Fibroblast of lung (primary cell): ENCODE measurements around the gene C11orf68.

Source experiments
- CTCF ChIP-seq, 2 donors: IDR thresholded peaks in 1 of 2; conservative IDR thresholded peaks in 1 of 2; 1 replicate in 1 of 2; 2 replicates in 1 of 2; pipeline ENCODE4 v1.5.1; 2011 to 2012; ENCODE audit warnings: low read length in 2 of 2, control low read depth in 1 of 2, inconsistent platforms in 1 of 2, low read depth in 1 of 2, mild to moderate bottlenecking in 1 of 2
- EZH2 ChIP-seq: IDR thresholded peaks from 2 replicates; pipeline ENCODE4 v1.5.1; 2012; ENCODE audit warnings: low read length, control low read depth, mild to moderate bottlenecking; ENCODE audit errors: missing control alignments

GRCh38 chr11:65919573-65920371, 910 bp upstream of the C11orf68 start:
- TF ChIP-seq CTCF (conservative IDR thresholded peaks at IDR 0.05 in 1 of 2, IDR thresholded peaks at IDR 0.05 in 1 of 2; ENCODE audit: low read depth in 1 of 2, low read length in 2 of 2) (no peak), EZH2 (no peak)
